Stimulated activated naive CD8-positive, alpha-beta T cell treated with anti-CD3 and anti-CD28 coated beads, Interleukin-15, amount 100 ng/mL, for 72 hours (primary cell): ENCODE measurements around the gene ITGB3.

Experiments
- ATAC-seq: fragments of 150-1000 bp; cut with Tn5 transposase; 2 replicates; pipeline ENCODE4 v1.10.0; 2021; ENCODE audit warnings: mild to moderate bottlenecking, moderate library complexity
- DNase-seq, 2 donors: peaks; one replicate each; pipeline ENCODE4 v3.0.0; 2021 to 2022
- H3K27ac Mint-ChIP-seq, 2 donors: one replicate each; pipeline ENCODE4 v1.8.0; 2022; ENCODE audit warnings: mild to moderate bottlenecking in 2 of 2, mixed read lengths in 2 of 2, moderate library complexity in 2 of 2
- H3K27me3 Mint-ChIP-seq: one replicate; pipeline ENCODE4 v1.8.0; 2022; ENCODE audit warnings: mixed read lengths
- H3K4me1 Mint-ChIP-seq: one replicate; pipeline ENCODE4 v1.8.0; 2022; ENCODE audit warnings: mild to moderate bottlenecking, mixed read lengths
- H3K4me3 Mint-ChIP-seq, 2 donors: one replicate each; pipeline ENCODE4 v1.8.0; 2022; ENCODE audit warnings: mild to moderate bottlenecking in 2 of 2, mixed read lengths in 2 of 2, moderate library complexity in 1 of 2
- H3K9me3 Mint-ChIP-seq, 2 donors: one replicate each; pipeline ENCODE4 v1.8.0; 2022; ENCODE audit warnings: mixed read lengths in 2 of 2

Gene ITGB3

GRCh38 chr17:47231334-47231733, 22.3 kb upstream of the ITGB3 start:
- Mint-ChIP-seq H3K27me3 (peaks cover 17% of the 10 kb centered on the region), H3K4me1 (peaks cover 16% of the 10 kb centered on the region), H3K27ac (no peak overlapping the region), H3K9me3 (no peaks in the 10 kb centered on the region), H3K4me3 (no peak overlapping the region)
- DNase-seq (no peak), ATAC-seq (no peak)

- Mint-ChIP-seq H3K4me1 (peaks cover 16% of the 10 kb centered on the region), H3K4me3 (no peak overlapping the region), H3K27me3 (peaks cover 17% of the 10 kb centered on the region), H3K9me3 (no peaks in the 10 kb centered on the region), H3K27ac (no peak overlapping the region)
- ATAC-seq (no peak), DNase-seq (no peak)
Observed at GRCh38 chr17:47231866-47232265, 21.8 kb upstream of the ITGB3 start.

- Mint-ChIP-seq H3K27me3 (peaks cover 17% of the 10 kb centered on the region), H3K4me3 (no peak overlapping the region), H3K27ac (no peak overlapping the region), H3K4me1 (peaks cover 16% of the 10 kb centered on the region), H3K9me3 (no peaks in the 10 kb centered on the region)
- ATAC-seq (no peak), DNase-seq (no peak)
Observed at GRCh38 chr17:47232465-47232864, 21.2 kb upstream of the ITGB3 start.

DNA sequence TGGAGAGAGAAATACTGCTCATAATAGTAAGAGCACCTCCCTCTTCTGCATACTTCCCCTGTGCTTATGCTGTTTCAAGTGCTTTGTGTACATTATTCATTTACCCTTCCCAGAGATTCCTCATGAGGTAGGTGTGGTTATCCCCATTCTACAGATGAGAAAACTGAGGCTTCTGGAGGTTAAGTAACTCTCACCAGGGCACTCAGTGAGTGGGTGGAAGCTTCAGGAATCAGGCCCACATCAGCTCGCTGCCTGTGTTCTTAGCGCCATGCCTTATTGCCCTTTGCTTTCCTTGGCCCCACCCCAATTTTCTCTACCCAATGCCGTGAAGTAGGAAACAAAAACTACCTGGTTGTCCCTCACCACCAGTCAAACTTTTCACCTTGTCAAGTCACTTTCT, 18.1 kb upstream of the ITGB3 start:
- peaks cover 16% of the 10 kb centered on the region for H3K4me1 Mint-ChIP-seq
- ATAC-seq (no peak), DNase-seq (no peak)
- H3K4me3 Mint-ChIP-seq = no peak overlapping the region
- no peak overlapping the region for H3K27ac Mint-ChIP-seq
- H3K27me3 Mint-ChIP-seq = peaks cover 12% of the 10 kb centered on the region
- no peaks in the 10 kb centered on the region for H3K9me3 Mint-ChIP-seq

DNA sequence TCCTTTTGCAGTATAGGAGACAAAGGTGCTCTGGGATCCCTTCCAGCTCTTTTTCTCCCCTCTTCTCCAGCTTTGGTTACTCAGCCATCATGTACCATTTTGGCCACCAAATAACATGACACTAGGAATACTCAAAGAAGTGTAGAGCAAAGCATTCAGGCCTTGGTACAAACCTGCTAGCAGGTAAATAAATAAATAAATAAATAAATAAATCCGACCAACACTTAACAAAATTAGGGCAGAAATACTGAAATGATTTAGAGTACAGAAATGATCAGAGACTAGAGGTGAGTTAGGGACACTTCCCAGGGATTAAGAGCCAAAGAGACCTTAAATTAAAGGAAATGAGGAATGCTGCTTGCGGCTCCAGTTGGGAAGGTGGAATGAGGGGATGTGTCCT, 17.7 kb upstream of the ITGB3 start:
- H3K27ac Mint-ChIP-seq = no peak overlapping the region
- DNase-seq (no peak), ATAC-seq (no peak)
- peaks cover 8% of the 10 kb centered on the region for H3K27me3 Mint-ChIP-seq
- no peak overlapping the region for H3K4me3 Mint-ChIP-seq
- H3K4me1 Mint-ChIP-seq = peaks cover 13% of the 10 kb centered on the region
- H3K9me3 Mint-ChIP-seq = no peaks in the 10 kb centered on the region

- no peak overlapping the region for H3K4me3 Mint-ChIP-seq
- ATAC-seq = no peak
- H3K4me1 Mint-ChIP-seq = peaks cover 13% of the 10 kb centered on the region
- no peak overlapping the region for H3K27ac Mint-ChIP-seq
- H3K9me3 Mint-ChIP-seq = no peaks in the 10 kb centered on the region
- no peak for DNase-seq
- H3K27me3 Mint-ChIP-seq = no peaks in the 10 kb centered on the region
Observed at GRCh38 chr17:47237841-47238240, 15.8 kb upstream of the ITGB3 start.

GRCh38 chr17:47238321-47239010, 15.2 kb upstream of the ITGB3 start:
- peak; percentile 43 for ATAC-seq
- no peak overlapping the region for H3K4me3 Mint-ChIP-seq
- H3K4me1 Mint-ChIP-seq = peaks cover 13% of the 10 kb centered on the region
- no peaks in the 10 kb centered on the region for H3K9me3 Mint-ChIP-seq
- H3K27me3 Mint-ChIP-seq = no peaks in the 10 kb centered on the region
- H3K27ac Mint-ChIP-seq = no peak overlapping the region
- no peak for DNase-seq

GRCh38 chr17:47239619-47239966, 14.0 kb upstream of the ITGB3 start:
- peaks cover 13% of the 10 kb centered on the region for H3K4me1 Mint-ChIP-seq
- no peak for DNase-seq
- no peak overlapping the region for H3K4me3 Mint-ChIP-seq
- H3K27ac Mint-ChIP-seq = peak overlapping the region in 1 of 2 donors; percentile 41
- H3K9me3 Mint-ChIP-seq = no peaks in the 10 kb centered on the region
- ATAC-seq = no peak
- no peaks in the 10 kb centered on the region for H3K27me3 Mint-ChIP-seq

GRCh38 chr17:47239967-47240651, 13.5 kb upstream of the ITGB3 start:
- Mint-ChIP-seq H3K4me1 (peaks cover 13% of the 10 kb centered on the region), H3K4me3 (no peak overlapping the region), H3K9me3 (no peaks in the 10 kb centered on the region), H3K27ac (no peak overlapping the region), H3K27me3 (peaks cover 4% of the 10 kb centered on the region)
- DNase-seq (no peak), ATAC-seq (no peak)

- no peak for ATAC-seq
- Mint-ChIP-seq H3K9me3 (no peaks in the 10 kb centered on the region), H3K27me3 (peaks cover 11% of the 10 kb centered on the region), H3K27ac (no peak overlapping the region), H3K4me3 (no peak overlapping the region), H3K4me1 (peaks cover 13% of the 10 kb centered on the region)
- DNase-seq = no peak
Observed at GRCh38 chr17:47240806-47241205, 12.8 kb upstream of the ITGB3 start.

DNA sequence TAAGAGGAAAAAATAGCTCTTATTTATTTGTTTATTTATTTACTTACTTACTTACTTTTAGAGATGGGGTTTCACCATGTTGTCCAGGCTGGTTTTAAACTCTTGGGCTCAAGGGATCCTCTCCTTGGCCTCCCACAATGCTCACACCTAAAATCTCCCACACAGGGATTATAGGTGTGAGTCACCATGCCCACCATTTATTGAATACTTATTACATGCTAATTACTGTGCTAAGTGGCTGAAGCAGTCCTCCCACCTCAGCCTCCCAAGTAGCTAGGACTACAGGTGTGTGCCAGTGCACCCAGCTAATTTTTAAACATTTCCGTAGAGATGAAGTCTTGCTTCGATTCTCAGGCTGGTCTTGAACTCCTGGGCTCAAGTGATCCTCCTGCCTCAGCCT, 11.0 kb upstream of the ITGB3 start:
- Mint-ChIP-seq H3K27ac (no peak overlapping the region), H3K9me3 (no peaks in the 10 kb centered on the region), H3K4me3 (no peak overlapping the region), H3K27me3 (peaks cover 22% of the 10 kb centered on the region), H3K4me1 (peaks cover 13% of the 10 kb centered on the region)
- DNase-seq (no peak), ATAC-seq (no peak)

GRCh38 chr17:47243737-47244598, 9.7 kb upstream of the ITGB3 start:
- ATAC-seq = no peak
- H3K9me3 Mint-ChIP-seq = no peaks in the 10 kb centered on the region
- H3K27me3 Mint-ChIP-seq = peaks cover 22% of the 10 kb centered on the region
- H3K4me3 Mint-ChIP-seq = no peak overlapping the region
- DNase-seq = no peak
- no peak overlapping the region for H3K27ac Mint-ChIP-seq
- peaks cover 13% of the 10 kb centered on the region for H3K4me1 Mint-ChIP-seq

GRCh38 chr17:47244697-47245096, 8.9 kb upstream of the ITGB3 start:
- H3K4me1 Mint-ChIP-seq = peaks cover 9% of the 10 kb centered on the region
- no peak overlapping the region for H3K4me3 Mint-ChIP-seq
- ATAC-seq (no peak), DNase-seq (no peak)
- H3K27ac Mint-ChIP-seq = no peak overlapping the region
- peaks cover 22% of the 10 kb centered on the region for H3K27me3 Mint-ChIP-seq
- H3K9me3 Mint-ChIP-seq = no peaks in the 10 kb centered on the region

GRCh38 chr17:47246120-47246519, 7.5 kb upstream of the ITGB3 start:
- no peaks in the 10 kb centered on the region for H3K4me1 Mint-ChIP-seq
- H3K27me3 Mint-ChIP-seq = peaks cover 29% of the 10 kb centered on the region
- H3K4me3 Mint-ChIP-seq = no peak overlapping the region
- DNase-seq (no peak), ATAC-seq (no peak)
- H3K9me3 Mint-ChIP-seq = no peaks in the 10 kb centered on the region
- no peak overlapping the region for H3K27ac Mint-ChIP-seq

DNA sequence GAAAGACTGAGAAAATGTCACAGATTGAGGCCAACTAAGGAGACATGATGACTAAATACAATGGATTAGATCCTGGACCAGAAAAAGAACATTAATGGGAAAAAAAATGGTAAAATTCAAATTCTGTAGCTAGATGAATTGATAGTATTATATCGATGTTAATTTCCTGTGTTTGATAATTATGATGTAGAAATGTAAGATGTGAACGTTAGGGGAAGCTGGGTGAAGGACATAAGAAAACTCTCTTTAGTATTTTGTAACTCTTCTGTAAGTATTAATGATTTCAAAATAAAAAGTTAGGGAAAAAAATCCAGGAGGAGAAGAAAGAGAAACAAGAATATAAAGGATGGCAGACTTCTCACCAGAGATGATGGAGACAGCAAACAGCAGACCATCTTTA, 2.8 kb upstream of the ITGB3 start:
- DNase-seq (no peak), ATAC-seq (no peak)
- Mint-ChIP-seq H3K9me3 (no peaks in the 10 kb centered on the region), H3K27me3 (peaks cover 53% of the 10 kb centered on the region), H3K4me1 (peaks cover 13% of the 10 kb centered on the region), H3K27ac (no peak overlapping the region), H3K4me3 (no peak overlapping the region)

DNA sequence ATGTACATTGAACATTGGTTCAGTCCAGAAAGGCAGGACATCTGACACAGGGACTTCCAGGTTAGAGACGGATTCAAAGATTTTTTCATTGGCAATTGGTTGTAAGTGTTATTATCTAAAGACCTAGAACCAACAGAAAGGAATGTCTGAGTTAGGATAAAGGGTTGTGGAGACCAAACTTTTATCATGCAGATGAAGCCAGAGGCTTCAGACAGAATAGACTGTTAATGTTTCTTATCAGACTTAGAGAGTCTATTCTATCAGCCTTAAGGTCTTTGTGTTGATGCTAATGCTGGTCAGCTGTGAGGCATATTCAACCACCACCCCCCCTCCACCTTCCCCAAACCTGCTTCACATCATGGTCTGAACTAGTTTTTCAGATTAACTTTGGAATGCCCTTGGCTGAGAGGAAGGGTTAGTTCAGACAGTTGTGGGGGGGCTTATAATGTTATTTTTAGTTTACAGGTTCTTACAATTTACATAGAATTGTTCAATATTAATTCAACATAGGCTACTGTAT, 2.1 kb upstream of the ITGB3 start:
- no peak overlapping the region for H3K27ac Mint-ChIP-seq

More for the DNA sequence above, 2.1 kb upstream of the ITGB3 start:
- DNase-seq = no peak
- Mint-ChIP-seq H3K27me3 (peaks cover 52% of the 10 kb centered on the region), H3K4me1 (peaks cover 13% of the 10 kb centered on the region), H3K4me3 (no peak overlapping the region), H3K9me3 (no peaks in the 10 kb centered on the region)
- ATAC-seq = no peak
